Kidney tubule cell (primary cell): ENCODE data around the gene SYT1.
A peak's percentile ranks its signal among the peaks of the same experiment; 100 is the strongest.
"Not testable (repeated sequence)": the region's sequence is repeated elsewhere in the genome, so short reads cannot be mapped to it uniquely, and the experiment has no call there.

Source experiments
- DNase-seq: peaks from one replicate; pipeline ENCODE4 v3.0.0-alpha.2; 2018; ENCODE audit warnings: low spot score

SYT1 gene

DNA sequence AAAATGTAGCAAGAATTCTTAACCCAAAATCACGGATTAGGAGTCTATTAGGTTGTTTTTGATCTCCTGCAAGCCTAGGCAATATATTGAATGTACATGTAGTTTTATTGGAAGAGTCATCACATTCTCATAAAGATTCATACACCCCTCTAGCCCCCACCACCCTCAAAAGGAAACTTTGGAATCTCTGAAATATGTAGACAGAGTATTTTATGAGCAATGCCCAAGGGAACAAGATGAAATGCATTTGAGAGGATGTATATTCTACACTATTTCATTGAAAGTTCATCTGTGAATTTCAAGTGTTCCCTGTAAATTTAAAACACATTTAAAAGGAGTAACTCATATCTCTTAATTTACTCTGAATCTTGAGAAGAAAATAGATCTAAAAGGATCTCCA, 103.7 kb downstream of the SYT1 start:
- DNase-seq, result no peak

DNA sequence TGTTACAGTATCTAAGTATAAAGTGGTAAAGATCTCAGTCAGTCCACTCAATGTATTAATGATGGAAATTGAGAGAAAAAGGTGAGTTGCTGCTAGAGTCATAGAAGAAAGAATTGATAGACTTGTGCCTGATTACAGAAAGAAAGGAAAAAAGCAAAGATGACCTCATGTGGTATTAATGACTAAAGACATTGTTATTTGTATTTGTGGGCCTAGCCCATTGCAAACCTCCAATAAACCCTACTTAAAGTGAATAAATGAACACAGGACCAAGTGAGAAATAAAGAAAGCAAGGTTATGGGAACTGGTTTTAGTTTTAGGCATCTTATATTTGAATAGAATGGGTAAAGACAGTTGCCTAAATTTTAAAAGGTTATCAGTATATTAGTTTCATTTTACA, 105.5 kb downstream of the SYT1 start:
- DNase-seq, result peak; percentile 41

DNA sequence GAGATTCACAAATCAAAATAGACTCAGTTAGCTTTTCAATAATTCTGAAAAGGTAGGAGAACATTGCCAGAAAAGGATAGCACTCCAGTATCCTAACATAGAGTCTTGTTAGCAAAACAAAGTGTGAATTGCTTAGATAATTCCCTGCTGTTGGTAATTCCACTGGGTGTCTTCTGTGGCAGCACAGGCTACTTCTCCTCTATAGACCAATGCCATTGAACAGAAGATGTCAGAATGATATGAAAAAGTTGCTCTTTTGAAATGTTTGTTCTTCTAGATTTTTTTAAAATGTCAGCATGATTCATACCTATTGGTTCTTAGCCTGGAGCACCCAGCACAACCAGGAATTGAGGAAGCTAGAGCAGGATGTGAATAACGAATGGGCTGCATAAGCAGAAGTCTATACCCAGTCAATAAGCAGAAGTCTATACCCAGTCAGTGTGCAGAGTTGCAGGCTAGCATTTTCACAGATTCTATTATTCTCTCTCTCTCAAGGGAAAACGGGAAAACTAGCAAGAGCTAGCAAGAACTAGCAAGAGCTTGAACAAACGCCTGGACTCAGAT, 112.8 kb downstream of the SYT1 start:
- DNase-seq, result peak; percentile 18

DNA sequence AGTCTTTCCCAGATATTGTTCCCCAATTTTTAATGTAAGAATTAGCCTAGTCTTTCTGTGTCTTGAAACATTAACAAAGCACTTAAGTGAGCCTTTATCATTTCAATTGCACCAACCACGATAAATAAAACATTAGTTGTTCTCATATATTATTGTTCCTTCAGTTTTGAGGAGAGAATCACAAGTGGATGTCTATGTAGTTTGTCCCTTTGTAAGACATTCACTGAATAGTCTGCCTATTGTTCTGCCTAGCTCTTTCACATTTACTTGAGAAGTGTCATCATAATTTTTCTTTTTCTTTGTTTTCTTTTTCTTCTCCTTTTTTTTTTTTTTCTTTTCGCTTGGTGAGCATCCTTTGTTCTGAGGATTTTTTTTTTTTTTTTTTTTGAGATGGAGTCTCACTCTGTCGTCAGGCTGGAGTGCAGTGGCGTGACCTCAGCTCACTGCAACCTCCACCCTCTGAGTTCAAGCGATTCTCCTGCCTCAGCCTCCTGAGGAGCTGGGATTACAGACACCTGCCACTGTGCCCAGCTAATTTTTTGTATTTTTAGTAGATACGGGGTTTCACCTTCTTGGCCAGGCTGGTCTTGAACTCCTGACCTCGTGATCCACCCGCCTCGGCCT, 129.7 kb downstream of the SYT1 start:
- DNase-seq, result no peak

DNA sequence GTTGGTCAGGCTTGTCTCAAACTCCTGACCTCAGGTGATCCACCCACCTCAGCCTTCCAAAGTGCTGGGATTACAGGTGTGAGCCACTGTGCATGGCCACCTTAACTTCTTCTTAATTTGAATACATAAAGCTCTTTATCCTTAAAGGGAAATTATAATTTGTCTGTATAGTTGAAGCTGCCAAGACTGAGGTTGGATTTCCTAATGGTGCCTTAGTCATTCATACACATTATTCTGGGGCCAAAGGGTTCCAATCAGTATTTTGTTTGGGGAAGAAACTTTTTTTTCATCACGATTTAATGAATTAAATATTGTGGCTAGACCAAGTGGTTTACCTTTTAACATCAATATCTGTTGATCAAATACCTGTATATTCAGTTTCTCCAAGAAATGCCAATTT, 135.9 kb downstream of the SYT1 start:
- DNase-seq, result no peak

DNA sequence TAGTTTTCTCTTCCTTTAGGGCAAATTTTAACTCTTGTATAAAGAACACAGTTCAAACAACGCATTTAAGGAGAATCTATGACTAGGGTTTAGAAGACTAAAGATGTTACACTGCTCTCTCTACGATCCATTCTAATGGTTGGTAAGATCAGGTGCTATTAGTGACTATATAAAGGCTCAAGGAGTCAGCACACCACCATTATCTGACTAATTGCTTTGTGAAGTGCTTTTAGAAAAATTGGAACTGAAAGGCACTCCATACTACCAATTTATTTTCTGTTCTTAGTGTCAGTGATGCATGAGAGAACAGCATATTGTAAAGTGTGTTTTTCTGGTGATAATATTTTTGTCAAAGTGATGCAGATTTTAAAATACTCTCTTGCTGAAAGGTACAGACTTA, 136.8 kb downstream of the SYT1 start:
- DNase-seq, result no peak

DNA sequence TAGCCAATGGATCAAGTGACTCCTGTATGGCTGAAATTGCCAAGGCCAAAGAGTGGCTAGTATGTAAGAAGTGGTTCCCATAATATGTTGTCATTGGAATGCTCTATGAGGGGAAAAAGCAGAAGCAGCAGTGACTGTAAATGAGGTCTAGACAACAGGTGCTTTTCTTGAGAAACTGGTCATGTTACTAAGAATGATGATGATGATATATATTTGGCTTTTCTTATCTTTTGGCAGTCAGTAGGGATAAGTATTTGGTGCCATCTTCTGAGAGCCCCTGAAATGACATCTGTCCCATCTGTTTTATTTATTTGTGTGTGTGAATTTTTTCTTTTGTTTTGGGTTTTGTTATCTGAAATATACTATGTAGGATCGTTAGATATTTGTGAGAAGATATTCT, 141.7 kb downstream of the SYT1 start:
- DNase-seq, result peak; percentile 17

DNA sequence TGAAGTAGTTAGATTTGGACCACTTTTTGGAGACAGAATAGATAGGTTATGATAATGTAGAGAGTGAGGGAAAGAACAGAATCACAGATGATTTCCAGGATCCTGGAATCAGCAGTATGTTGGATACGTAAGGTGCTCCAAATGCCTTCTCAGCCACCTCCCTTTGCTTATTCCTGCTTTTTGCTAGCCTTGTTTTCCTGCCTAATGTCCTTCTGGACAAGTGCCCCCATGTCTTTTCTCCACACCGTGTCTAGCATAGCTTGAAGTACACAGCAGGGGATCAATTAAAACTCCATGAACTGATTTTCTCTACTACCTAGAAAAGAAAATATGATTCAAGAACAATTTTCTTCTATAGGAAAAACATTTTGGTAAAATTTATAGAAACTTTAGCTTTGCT, 144.0 kb downstream of the SYT1 start:
- no peak for DNase-seq

DNA sequence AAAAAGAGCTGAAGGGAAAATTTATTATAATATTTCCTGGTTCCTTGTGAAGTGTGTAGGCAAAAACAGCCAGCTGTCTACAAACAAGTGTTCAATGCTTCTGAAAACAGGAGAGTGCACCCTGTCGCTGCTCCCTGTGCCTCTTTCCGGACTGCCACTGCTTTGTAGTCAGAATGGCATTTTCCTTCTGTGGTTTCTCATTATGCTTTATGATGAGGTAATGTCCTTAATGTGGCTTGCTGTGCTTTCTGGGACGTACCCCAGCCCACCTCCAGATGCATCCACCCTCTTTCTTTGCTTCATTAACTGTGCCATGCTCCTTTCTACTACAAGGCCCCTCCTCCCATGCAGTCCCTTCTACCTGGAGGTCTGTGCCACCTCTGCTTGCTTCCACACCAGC, 148.1 kb downstream of the SYT1 start:
- no peak for DNase-seq

DNA sequence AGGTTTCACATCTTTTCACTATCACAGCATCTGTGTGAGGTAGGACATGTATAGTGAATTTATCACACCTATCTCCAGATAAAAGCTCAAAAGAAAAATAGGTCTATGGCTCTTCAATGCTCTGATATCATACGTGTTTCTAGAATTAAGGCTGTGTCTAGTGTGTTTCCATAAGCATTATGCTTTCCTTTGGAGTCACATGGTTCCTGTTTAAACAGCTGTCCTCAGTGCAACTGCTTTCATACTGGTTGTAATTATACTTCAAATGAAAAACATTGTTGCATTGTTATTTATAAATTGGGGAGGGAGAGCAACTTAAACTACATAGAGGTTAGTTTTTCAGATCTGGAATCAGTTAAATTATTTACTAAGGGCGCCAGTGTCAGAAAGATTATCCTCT, 151.6 kb downstream of the SYT1 start:
- no peak for DNase-seq

DNA sequence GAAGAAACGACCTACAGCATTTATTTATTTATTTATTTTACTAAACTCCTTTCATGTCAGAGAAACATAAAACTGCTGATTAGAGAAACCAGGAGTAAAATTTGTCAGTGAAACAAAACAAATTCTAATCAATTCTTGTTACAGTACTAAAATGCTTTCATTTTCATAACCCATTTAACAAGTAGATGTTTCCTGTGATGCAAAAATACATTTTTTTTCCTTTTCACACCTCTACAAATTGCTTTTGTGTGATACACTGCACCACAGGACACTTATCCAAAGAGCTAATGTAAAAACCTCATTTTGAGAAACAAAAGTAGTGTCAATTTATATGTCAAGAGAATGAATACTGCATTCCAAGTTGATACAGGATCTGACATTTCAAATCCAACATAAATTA, 155.1 kb downstream of the SYT1 start:
- DNase-seq, result no peak

DNA sequence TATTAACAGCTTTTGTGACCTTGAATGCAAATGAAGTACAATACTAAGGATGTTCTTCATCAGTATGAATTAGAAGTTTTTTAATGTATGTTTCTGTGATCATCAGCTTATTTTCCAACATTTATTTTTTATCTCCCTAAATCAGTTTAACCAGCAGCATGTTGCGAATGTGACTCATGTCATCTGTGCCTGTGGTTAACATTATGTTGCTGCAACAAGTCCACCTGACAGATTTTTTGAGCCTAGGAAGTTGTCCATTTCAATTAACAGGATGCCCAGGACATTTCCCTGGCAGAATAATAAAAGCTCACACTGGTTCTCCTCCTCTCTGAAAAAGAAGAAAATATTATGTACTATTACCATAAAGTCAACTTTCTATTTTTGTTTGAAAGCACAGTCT, 155.5 kb downstream of the SYT1 start:
- no peak for DNase-seq

DNA sequence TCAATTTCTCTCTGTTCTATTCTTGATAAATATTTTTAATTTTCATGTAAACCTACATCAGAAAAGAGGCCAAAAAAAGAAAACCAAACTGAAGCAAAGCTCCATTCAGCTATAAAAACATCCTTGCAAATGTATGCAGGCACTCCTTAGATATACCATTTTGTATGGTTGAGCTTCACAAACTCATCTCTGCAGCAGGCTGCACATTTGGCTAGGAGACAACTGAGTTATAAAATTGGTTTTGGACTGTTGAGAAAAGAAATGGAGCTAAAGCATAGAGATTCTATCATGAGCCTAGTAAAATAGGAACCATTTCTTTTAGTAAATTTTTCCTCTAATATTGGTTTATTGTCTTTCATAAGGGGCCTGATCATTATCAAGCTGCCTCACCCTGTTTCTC, 156.4 kb downstream of the SYT1 start:
- DNase-seq, result no peak

DNA sequence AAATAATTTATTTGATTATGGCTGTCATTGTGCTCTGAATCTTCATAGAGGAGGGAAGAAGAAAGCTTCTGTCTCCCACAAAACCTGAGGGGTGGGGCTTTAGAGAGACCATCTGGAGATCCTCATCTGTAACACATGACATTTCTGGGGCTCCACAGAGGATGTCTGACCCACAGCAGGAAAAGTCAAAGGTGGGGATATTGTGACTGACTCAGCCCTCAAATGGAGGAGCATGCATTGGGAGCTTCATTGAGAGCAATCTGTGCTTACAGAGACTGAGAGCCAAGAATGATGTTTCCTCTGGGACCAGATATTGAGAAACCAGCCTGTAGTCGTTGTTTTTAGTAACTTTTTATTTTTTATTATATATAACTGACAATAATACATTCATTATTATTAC, 158.7 kb downstream of the SYT1 start:
- no peak for DNase-seq

DNA sequence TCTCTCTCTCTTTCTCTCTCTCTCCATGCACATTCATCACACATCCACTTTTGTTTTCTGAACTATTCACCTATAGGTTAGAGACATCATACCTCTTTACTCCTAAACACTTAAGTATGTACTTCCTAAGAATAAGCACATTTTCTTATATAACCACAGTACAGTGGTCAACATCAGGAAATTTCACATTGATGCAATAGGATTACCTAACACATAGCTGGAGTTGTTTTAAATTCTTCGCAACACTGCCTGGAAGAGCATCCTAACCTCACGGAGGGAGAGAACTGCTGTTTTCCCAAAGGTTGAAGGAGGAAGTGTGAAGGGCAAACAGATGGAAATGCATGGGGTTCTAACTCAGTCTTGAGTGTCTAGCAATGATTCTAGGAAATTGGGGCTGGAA, 159.2 kb downstream of the SYT1 start:
- DNase-seq, result no peak

DNA sequence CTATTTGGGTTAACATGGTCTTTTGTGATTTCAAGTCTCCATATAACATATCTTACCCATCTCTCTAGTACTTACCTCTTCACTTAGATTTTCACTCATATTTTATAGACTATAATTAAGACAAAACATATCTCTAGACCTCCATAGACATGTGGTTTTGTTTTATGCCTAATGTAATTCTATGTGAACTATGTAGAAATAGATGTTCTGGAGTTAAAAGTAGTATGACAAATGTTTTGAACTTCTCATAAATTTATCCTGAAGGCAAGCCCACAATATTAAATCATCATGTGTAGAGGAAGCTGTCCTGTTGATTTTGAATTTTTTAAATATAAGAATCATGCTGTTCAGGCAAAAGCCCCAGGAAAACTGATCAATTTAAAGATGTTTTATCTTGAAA, 169.2 kb downstream of the SYT1 start:
- DNase-seq, result no peak

DNA sequence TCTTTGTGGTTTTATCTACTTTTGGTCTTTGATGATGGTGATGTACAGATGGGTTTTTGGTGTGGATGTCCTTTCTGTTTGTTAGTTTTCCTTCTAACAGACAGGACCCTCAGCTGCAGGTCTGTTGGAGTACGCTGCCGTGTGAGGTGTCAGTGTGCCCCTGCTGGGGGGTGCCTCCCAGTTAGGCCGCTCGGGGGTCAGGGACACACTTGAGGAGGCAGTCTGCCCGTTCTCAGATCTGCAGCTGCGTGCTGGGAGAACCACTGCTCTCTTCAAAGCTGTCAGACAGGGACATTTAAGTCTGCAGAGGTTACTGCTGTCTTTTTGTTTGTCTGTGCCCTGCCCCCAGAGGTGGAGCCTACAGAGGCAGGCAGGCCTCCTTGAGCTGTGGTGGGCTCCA, 180.2 kb downstream of the SYT1 start:
- not testable (repeated sequence) for DNase-seq

DNA sequence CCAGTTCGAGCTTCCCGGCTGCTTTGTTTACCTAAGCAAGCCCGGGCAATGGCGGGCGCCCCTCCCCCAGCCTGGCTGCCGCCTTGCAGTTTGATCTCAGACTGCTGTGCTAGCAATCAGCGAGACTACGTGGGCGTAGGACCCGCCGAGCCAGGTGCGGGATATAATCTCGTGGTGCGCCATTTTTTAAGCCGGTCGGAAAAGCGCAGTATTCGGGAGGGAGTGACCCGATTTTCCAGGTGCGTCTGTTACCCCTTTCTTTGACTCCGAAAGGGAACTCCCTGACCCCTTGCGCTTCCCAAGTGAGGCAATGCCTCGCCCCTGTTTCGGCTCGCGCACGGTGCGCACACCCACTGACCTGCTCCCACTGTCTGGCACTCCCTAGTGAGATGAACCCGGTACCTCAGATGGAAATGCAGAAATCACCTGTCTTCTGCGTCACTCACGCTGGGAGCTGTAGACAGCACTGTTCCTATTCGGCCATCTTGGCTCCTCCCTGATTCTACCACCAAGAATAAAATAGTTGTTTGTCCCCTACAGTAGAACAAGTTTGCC, 180.7 kb downstream of the SYT1 start:
- not testable (repeated sequence) for DNase-seq

DNA sequence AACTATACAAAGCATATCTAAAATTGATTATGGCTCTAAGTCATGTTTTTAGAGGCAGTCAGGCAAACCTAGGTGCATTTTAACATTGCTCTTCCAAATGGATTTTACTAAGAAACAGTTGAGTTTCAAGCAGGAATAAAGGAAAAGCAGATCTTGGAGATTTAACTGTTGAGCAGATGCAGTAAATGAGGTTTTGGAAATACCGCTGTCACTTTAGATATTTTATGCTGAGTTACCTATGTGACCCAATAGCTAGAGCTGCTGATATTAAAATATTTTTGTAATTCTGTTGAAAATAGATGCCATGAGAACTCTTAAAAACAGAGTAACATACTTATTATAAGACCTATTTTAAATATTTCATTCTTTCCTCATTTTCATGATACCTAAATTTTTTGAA, 181.4 kb downstream of the SYT1 start:
- no peak for DNase-seq

DNA sequence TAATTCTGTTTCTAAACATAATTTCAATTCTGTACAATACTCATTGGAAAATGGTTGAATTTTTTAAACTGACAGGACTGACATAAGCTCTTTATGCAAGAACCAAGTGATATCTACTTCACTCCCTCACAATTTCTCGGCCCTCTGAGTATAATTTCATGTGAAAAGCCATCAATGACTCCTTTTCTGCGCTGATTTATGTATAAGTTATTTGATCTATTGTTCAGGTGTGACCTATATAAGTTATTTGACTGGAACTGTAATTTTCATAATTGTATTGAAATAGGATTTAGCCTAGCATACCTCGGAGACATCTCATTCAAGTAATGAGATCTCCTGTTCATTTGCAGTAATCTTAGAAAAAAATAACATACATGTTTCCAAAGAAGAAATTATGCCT, 184.4 kb downstream of the SYT1 start:
- no peak for DNase-seq

DNA sequence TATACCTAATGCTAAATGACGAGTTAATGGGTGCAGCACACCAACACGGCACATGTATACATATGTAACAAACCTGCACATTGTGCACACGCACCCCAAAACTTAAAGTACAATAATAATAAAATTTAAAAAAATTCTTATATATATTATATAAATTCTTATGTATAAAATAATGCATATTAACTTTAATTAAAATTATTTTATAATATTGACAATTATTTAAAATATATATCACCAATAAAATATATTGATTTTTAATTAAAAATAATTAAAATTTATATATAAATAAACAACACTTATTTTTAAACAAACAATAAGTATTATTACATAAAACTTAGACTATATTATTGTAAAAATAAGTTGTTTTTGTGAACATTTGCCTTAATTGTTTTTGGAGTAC, 188.8 kb downstream of the SYT1 start:
- DNase-seq, result no peak

DNA sequence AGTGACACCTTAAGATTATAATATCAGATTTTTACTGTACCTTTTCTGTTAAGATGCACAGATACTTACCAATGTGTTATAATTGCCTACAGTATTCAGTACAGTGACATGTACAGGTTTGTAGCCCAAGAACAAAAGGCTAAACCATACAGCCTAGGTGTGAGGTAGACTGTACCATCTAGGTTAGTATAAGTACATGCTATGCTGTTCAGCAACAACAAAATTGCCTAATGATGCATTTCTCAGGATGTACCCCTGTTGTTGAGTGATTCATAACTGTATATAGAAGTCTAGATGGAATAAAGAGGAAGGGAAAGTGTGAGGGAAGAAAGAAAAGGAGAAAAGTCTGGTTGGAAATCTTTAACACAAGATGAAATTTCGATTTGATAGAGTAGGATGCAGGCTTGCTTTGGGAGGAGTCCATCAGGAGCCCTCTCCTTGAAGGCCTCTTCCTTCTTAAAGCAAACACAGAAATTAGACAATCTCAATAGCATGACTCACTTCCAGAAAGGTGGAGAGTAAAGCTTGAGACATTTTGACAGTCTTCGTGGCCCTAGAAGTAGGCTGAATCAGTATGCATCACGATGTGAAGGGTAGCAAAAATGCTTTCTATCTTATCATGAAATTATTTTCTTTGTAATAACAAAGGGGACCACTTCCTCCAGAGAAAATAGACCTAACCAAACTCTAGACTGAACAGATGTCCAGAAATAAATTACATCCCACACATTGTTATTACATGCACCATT, 191.5 kb downstream of the SYT1 start:
- peak; percentile 30 for DNase-seq

DNA sequence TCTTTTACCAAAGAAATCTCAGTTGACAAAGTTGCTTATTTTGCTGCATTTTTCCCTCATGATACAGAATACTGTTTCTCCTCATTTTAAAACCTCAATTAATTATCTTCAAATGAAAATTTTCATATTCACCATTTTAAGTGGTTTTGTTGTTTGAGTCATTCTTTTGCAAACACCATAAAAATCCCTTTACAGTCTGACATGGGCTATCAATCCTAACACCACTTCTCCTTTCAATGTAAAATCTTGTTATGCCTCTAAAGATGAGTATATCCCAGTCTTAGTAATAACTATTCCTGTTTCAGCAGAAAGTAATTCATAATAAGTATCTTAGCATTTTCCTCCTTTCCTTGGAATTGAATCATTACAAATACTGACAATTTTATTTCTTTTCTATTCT, 192.2 kb downstream of the SYT1 start:
- DNase-seq, result no peak

DNA sequence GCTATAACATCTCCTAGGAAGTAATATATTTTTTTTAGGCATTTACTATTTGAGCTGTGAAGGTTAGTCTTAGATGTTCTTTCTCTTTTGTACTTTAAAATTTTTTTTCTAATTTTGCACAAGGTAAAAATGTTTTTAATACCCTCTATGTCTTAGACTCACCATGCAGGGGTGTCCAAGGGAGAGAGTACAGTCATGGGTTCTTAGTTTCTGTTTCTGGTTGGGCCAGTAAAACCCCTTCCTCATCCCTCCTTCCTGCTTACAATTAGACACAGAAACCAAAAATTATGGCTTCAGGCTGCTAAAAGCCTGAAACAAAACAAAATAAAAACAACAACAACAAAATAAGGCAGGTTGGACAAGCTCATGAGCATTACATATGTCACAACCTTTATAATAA, 193.0 kb downstream of the SYT1 start:
- no peak for DNase-seq
